ENCODE measurements around the gene METRN.

METRN gene

DNA sequence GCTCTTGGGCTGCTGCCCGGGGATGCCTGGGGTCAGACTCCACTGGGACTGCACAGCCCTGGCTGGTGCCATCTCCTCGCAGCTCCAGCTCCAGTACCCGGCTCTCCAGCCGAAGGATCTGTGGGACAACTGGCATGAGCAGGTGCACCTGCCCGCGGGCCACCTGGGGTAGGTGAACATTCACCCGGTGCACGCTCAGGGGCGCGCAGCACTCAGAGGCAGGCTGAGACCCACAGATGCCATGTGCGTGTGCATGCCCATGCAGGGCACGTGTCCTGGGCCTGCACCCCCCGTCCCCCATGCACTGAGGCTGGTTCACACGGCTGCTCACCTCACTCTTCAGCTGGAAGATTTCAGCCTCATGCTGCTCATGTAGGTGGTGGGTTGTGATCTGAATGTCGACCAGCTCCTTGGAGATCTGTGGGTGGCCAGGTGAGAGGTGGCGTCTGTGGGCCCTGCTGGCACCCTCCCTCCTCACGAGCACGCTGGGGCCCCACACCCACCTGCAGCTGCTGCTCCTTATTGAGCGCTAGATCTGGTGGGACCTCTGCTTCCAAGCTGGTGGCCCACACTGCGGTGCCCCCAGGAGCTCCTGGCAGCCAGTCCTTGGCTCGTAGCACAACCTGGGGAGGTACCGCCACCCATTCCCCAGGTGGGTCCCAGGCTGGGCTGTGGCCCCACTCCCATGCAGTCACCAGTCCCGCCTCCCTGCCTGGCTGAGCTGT is 10.7 kb downstream of the METRN start:
- ATAC-seq (replicated peaks) (no peak), DNase-seq (no peak)
- no peaks in the 10 kb centered on the region for H3K9me3 Mint-ChIP-seq
- H3K27me3 Mint-ChIP-seq: no peaks in the 10 kb centered on the region
- peak overlapping the region; percentile 80 for H3K27ac Mint-ChIP-seq
- H3K36me3 Mint-ChIP-seq: peaks cover 0 to 6% of the 10 kb centered on the region in 2 donors
- H3K4me1 Mint-ChIP-seq: peaks cover 10 to 36% of the 10 kb centered on the region in 2 donors
- peak overlapping the region; percentile 32 for H3K4me3 Mint-ChIP-seq

DNA sequence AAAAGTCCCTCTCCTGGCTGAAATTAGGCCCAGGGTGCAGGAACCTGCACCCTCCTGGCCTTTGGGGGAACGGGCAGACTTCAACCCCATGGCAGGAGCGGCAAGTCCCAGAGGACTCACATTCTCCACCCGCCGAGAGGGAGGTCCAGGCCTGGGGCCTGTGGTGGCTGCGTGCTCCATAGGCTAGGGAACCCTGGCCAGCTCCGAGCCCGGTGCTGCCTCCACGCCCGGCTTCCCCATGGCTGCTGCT is 11.2 kb downstream of the METRN start:
- DNase-seq: no peak
- H3K4me3 Mint-ChIP-seq: peak overlapping the region; percentile 32
- H3K9me3 Mint-ChIP-seq: no peaks in the 10 kb centered on the region
- peaks cover 10 to 36% of the 10 kb centered on the region in 2 donors for H3K4me1 Mint-ChIP-seq
- H3K36me3 Mint-ChIP-seq: peaks cover 0 to 6% of the 10 kb centered on the region in 2 donors
- H3K27ac Mint-ChIP-seq: no peak overlapping the region
- H3K27me3 Mint-ChIP-seq: no peaks in the 10 kb centered on the region
- no peak for ATAC-seq (replicated peaks)

DNA sequence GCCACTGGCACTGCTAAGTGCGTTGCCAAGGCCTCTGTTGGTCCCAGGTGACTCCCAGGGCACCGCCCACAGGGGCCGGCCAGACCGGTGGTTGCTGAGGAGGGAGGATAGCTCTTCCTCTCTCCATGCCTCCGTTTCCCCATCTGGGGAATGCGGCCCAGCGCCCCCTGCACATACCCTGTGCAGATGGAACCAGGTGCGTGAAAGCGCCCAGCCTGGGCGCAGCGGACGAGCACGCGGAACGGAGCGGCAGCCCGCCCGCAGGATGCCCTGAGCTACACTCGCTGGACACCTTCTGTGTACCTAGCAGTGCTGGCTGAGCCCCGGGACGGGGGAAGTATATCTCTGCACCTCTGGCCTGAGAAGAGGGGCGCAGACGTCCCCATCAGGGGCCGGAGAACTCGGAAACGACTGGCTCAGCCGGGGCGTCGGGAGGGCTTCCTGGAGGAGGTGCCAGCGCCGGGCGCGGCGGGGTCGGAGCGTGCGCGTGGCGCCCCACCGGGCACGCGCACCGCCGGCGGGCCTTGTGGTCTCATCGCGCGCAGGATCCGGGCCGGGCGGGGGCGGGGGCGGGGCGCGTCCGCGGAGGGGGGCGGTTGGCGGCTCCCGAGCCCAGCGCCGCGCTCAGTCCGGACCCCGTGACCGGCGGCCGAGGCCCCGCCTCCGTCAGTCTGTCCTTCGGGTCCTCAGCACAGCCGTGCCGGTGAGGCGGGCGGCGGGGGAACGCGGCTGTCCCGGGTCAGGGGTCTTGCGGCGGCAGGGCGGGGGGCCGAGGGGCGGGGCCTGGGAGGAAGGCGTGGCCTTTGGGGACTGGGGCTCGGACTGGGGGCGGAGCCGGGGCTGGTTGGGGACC is 11.7 kb downstream of the METRN start, which contains the start of the genes CCDC78 and HAGHL:
TSS of gene CCDC78 (minus strand) at position 6 of the 853 bp plus-strand sequence. CDS start 76 bp downstream, outside the sequence.
TSS of gene HAGHL (plus strand) at position 669 of the 853 bp plus-strand sequence. CDS start 404 bp downstream, outside the sequence.
- DNase-seq: peak; percentile 48
- ATAC-seq (replicated peaks): peak; percentile 35 to 50
- H3K27me3 Mint-ChIP-seq: no peaks in the 10 kb centered on the region
- H3K36me3 Mint-ChIP-seq: peaks cover 0 to 6% of the 10 kb centered on the region in 2 donors
- peak within 1 kb of the TSS; percentile 77 to 86 for H3K4me3 Mint-ChIP-seq
- H3K9me3 Mint-ChIP-seq: no peaks in the 10 kb centered on the region
- peak within 1 kb of the TSS; percentile 84 for H3K27ac Mint-ChIP-seq
- peaks cover 10 to 36% of the 10 kb centered on the region in 2 donors for H3K4me1 Mint-ChIP-seq

DNA sequence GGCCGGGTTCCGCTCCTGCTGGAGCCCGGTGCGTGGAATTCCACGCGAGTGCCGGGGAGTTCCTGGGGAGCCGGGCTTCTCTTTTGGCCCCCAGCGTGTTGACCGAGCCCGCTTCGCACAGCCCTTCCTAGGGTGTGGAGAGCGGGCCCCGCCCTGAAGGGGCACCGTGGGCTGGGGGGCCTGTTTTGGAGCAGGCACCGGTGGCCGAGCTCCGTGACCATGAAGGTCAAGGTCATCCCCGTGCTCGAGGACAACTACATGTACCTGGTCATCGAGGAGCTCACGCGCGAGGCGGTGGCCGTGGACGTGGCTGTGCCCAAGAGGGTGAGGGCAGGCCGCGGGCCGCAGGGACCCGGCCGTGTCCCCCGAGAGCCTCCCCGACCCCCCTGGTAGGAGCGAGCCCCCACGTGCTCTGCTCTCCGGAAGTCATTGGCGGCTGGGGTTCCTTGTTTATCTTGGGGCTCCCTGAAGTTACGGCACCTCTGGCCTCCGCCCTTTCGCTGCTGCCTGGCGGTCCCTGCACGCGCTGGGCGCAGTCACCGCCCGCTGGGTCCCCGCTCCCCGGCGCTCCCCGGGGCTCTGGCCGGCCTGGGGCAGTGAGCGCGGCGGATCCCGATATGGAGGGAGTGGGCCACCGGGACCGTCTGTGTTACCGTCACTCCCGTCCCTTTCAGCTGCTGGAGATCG is 12.5 kb downstream of the METRN start:
- ATAC-seq (replicated peaks) (peak; percentile 20 to 28), DNase-seq (no peak)
- Mint-ChIP-seq H3K27me3 (no peaks in the 10 kb centered on the region), H3K27ac (peak overlapping the region; percentile 51), H3K9me3 (no peaks in the 10 kb centered on the region), H3K4me1 (peaks cover 10 to 28% of the 10 kb centered on the region in 2 donors), H3K36me3 (peaks cover 0 to 6% of the 10 kb centered on the region in 2 donors), H3K4me3 (peak overlapping the region; percentile 71 to 73)

DNA sequence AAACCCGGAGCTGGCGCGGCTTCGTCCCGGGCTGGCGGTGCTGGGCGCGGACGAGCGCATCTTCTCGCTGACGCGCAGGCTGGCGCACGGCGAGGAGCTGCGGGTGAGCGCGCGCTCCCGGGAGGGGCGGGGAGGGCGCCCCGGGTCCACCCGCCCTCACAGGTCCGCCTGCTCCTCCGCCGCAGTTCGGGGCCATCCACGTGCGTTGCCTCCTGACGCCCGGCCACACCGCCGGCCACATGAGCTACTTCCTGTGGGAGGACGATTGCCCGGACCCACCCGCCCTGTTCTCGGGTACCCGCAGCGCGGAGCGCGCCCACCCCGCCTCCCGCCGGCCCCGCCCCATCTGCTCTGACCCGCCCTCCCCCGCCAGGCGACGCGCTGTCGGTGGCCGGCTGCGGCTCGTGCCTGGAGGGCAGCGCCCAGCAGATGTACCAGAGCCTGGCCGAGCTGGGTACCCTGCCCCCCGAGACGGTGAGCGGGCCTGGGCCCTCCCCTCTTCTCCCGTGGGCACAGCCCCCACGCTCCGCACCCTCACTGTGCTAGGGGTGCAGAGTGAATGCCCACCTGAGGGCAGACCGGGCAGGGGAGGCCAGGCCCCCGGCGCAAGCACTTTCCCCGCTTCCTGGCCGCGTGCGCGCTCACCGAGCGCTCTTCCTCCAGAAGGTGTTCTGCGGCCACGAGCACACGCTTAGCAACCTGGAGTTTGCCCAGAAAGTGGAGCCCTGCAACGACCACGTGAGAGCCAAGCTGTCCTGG is 13.4 kb downstream of the METRN start:
- no peaks in the 10 kb centered on the region for H3K27me3 Mint-ChIP-seq
- ATAC-seq (replicated peaks): peak; percentile 56 to 65
- H3K9me3 Mint-ChIP-seq: no peaks in the 10 kb centered on the region
- H3K4me1 Mint-ChIP-seq: peaks cover 6 to 21% of the 10 kb centered on the region in 2 donors
- peak overlapping the region; percentile 76 to 78 for H3K4me3 Mint-ChIP-seq
- peak; percentile 65 for DNase-seq
- H3K27ac Mint-ChIP-seq: peak overlapping the region; percentile 62
- H3K36me3 Mint-ChIP-seq: peaks cover 4 to 6% of the 10 kb centered on the region in 2 donors

DNA sequence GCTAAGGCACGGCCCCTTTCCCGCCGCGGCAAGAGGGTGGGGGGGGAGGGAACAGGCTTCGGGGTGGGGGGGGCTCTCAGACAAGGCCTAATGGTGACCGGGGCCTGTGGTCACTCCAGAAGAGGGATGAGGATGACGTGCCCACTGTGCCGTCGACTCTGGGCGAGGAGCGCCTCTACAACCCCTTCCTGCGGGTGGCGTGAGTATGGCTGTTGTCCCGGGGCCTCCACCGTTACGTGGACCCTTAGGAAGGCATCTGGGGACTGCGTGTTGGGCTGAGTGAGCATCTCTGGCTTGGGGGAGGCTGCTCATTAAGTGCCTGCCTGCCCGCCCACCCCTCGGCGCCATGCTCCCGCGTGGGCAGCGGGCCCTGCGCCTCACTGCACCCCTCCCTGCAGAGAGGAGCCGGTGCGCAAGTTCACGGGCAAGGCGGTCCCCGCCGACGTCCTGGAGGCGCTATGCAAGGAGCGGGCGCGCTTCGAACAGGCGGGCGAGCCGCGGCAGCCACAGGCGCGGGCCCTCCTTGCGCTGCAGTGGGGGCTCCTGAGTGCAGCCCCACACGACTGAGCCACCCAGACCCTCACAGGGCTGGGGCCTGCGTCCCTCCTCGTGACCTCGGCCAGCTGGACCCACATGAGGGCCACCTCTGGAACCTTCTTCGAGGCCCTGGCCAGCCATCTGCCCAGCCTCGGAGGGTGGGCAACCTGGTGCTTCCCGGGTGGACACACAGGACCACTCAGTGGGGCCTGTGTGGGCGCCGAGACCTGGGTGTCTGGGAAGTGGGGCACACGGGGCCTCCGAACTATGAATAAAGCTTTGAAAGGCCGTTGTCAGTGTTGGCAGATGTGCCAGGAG is 14.2 kb downstream of the METRN start:
- Mint-ChIP-seq H3K36me3 (peaks cover 9 to 11% of the 10 kb centered on the region in 2 donors), H3K9me3 (no peaks in the 10 kb centered on the region), H3K4me1 (peaks cover 3 to 14% of the 10 kb centered on the region in 2 donors), H3K27me3 (no peaks in the 10 kb centered on the region), H3K27ac (no peak overlapping the region), H3K4me3 (peak overlapping the region; percentile 76 to 78)
- DNase-seq (no peak), ATAC-seq (replicated peaks) (no peak)

DNA sequence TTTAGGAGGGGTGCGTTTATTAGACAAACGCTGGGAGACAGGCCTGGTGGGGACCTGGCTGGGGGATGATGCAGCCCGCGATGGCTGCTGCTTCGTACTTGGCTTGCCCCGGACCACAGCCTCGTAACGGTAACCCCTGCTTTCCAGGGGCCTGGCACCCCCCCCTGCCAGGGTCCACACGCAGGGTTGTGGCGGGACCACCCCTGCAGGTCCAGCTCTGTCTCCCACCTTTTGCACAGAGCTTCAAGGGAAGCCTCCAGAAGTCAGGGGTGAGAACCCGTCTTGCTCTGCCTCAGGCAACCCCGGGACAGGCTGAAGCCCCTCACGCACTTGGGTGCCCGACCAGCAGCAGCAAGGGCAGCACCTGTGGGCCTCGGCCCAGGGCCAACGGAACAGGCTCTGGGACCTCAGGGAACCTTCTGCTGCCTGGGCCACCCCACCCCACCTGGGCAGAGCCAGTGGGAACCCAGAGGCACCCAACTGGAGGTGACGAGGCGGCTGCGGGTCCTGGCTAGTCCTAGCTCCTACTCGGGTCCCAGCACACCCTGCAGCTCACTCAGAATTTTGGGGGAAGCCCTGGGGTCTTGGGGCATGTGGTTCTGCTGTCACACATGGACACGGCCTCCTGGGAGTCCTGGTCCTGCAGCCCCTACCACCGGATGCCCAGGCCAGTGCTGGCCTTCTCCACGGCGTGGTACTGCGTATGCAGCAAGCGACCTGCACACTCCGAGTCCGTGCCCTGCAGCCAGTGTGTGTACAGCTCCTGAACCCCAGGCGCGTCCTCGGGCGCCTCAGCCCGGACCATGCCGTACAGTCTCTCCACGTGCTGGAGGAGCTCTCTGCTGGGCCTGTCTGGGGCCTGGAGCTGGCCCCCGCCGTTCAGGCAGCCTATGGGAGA is 15.1 kb downstream of the METRN start:
- ATAC-seq (replicated peaks) (no peak), DNase-seq (no peak)
- Mint-ChIP-seq H3K4me3 (peak overlapping the region; percentile 16 to 36), H3K9me3 (no peaks in the 10 kb centered on the region), H3K4me1 (peaks cover 3 to 14% of the 10 kb centered on the region in 2 donors), H3K27me3 (no peaks in the 10 kb centered on the region), H3K36me3 (peaks cover 9 to 15% of the 10 kb centered on the region in 2 donors), H3K27ac (no peak overlapping the region)

DNA sequence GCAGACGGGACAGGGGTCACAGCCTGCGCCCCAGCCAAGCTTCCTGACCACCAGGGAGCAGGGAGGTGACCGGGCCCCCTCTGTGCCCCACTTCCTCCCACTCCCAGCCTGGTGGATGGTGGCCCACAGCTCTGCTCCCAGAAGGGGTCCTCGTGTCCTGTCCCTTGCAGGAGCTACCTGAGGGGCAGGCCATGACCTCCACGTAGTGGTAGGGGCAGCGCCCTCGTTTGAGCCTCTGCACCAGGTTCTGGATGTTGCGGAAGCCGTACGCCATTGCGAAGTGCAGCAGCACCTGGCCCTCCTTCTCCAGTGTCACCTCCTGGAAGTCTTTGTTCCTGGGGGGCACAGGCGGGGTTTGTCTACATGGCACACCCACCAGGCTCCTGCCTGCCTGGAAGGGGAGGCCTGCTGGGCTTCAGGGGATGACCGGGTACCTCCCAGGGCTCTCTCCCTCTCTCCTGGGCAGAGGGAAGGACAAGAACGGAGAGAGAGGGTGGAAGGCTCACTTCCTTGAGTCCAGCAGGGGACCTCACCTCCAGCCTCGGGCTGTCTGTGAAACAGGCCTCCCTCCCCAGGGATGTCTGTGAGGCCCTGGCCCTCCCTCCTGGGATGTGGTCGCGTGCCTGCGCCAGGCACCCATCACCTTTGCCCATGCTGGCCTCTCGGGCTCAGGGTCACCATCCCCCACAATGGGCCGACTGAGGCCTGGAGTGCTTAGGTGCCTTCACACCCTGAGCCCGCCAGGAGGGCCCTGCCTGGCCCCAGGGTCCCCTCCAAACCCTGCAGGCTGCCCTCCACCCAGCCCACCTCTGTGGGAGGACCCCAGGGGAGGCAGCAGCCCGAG is 16.0 kb downstream of the METRN start:
- peaks cover 4 to 15% of the 10 kb centered on the region in 2 donors for H3K4me1 Mint-ChIP-seq
- peak overlapping the region; percentile 14 for H3K27ac Mint-ChIP-seq
- H3K9me3 Mint-ChIP-seq: no peaks in the 10 kb centered on the region
- ATAC-seq (replicated peaks): no peak
- H3K36me3 Mint-ChIP-seq: peaks cover 13 to 24% of the 10 kb centered on the region in 2 donors
- no peak for DNase-seq
- H3K4me3 Mint-ChIP-seq: no peak overlapping the region
- no peaks in the 10 kb centered on the region for H3K27me3 Mint-ChIP-seq

DNA sequence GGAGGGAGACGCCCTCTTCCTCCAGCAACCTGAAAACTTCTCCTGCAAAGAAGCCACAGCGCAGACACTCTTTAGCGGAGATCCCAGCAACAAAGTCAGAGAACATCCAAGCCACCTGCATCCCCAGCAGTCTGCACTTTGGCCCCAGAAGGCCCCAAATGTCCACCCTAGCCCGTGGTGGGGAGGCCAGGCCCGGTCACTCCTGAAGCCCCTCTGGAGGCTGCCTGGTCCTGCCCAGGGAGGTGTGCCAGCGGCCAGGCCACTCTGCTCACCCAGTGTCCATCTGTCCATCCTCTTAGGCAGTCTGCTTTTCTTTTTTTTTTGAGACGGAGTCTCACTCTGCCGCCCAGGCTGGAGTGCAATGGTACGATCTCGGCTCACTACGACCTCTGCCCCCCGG is 17.4 kb downstream of the METRN start:
- ATAC-seq (replicated peaks): no peak
- no peaks in the 10 kb centered on the region for H3K9me3 Mint-ChIP-seq
- H3K27ac Mint-ChIP-seq: peak overlapping the region; percentile 56
- no peak overlapping the region for H3K4me3 Mint-ChIP-seq
- DNase-seq: no peak
- peaks cover 19 to 35% of the 10 kb centered on the region in 2 donors for H3K36me3 Mint-ChIP-seq
- no peaks in the 10 kb centered on the region for H3K27me3 Mint-ChIP-seq
- peaks cover 4 to 8% of the 10 kb centered on the region in 2 donors for H3K4me1 Mint-ChIP-seq

DNA sequence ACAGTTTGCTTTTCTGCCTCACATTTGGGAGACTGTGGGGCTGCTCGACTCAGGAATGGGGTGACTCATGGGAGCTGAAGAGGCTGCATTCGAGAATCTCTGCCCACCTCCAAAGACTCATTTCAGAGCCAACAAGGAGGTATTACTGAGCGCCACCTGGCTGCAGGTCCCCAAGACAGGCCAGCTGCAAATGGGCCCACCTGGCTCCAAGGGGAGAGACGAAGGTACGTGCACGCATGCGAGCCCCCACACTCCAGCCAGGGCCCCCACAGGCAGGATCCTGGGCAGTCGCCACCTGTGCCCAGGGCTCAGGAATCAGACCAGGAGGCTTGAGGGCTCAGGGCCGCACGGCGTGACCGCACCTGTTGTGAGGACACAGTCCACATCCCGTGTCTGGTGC is 18.0 kb downstream of the METRN start:
- peak overlapping the region; percentile 56 for H3K27ac Mint-ChIP-seq
- no peaks in the 10 kb centered on the region for H3K9me3 Mint-ChIP-seq
- no peak overlapping the region for H3K4me3 Mint-ChIP-seq
- H3K36me3 Mint-ChIP-seq: peaks cover 23 to 39% of the 10 kb centered on the region in 2 donors
- H3K4me1 Mint-ChIP-seq: peaks cover 7 to 14% of the 10 kb centered on the region in 2 donors
- ATAC-seq (replicated peaks) (no peak), DNase-seq (no peak)
- H3K27me3 Mint-ChIP-seq: no peaks in the 10 kb centered on the region

DNA sequence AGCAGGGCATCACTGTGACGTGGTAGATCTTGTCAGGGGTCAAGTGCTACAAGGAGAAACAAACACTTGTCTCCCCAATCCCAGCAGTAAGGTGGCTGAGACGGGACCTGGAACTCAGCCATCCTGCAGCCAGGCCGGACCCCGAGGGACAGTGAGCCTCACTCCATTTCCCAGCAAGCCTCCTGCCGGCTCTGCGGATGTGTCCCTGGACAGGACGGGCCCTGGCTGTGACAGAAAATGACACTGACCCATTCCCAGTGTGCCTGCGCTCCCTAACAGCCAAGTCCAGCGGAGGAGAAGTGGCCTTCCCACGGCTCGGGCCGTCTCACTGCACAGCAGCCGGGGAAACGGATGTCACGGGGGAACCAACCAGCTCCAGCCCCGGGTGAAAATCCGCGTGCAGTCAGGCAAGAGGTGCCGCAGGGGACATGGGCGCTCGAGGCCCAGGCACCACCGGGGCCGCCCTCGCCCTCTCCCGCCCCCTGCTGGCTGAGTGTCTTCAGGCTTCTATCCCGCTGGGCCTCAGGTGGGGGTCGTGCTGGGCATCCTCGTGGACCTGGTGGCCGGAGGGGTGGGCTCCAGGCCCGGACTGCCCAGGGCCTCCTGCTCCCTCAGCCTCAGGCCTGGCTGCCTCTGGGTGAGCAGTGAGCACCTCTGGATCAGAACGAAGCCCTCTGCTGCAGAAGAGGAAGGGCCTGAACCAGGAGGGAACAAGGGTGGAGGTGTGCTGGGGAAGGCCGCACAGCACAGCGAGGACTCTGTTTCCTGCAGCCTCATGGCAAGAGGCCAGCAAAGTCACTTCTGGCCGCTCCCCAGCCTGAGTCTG is 18.7 kb downstream of the METRN start:
- no peaks in the 10 kb centered on the region for H3K27me3 Mint-ChIP-seq
- peaks cover 25 to 41% of the 10 kb centered on the region in 2 donors for H3K36me3 Mint-ChIP-seq
- DNase-seq (no peak), ATAC-seq (replicated peaks) (no peak)
- peaks cover 9 to 21% of the 10 kb centered on the region in 2 donors for H3K4me1 Mint-ChIP-seq
- H3K4me3 Mint-ChIP-seq: no peak overlapping the region
- no peaks in the 10 kb centered on the region for H3K9me3 Mint-ChIP-seq
- H3K27ac Mint-ChIP-seq: no peak overlapping the region
